Kasumi-1 (cell line): ENCODE measurements around the gene TM4SF1.

Source experiments
- DNase-seq, 2 experiments: peaks; one replicate each; lab custom pipeline; 2025; lab: John Stamatoyannopoulos, UW

TM4SF1 gene

GRCh38 chr3:149375501-149376196 lies 1.8 kb downstream of the TM4SF1 start:
- no peak for DNase-seq

GRCh38 chr3:149374793-149375500 lies 2.5 kb downstream of the TM4SF1 start:
- no peak for DNase-seq

- no peak for DNase-seq
These were observed 3.1 kb downstream of the TM4SF1 start for GRCh38 chr3:149374391-149374790.

- peak in 1 of 2 experiments; percentile 15 for DNase-seq
These were observed 4.0 kb downstream of the TM4SF1 start for GRCh38 chr3:149373235-149374125.

- no peak for DNase-seq
These were observed 5.7 kb downstream of the TM4SF1 start for GRCh38 chr3:149371723-149372114.

- DNase-seq, result peak; percentile 47 to 61
These were observed 6.3 kb downstream of the TM4SF1 start for GRCh38 chr3:149371001-149371722.

GRCh38 chr3:149369991-149370866 lies 7.2 kb downstream of the TM4SF1 start:
- no peak for DNase-seq

- DNase-seq, result no peak
These were observed 8.6 kb downstream of the TM4SF1 start for GRCh38 chr3:149368674-149369497.

GRCh38 chr3:149368201-149368673 lies 9.2 kb downstream of the TM4SF1 start:
- no peak for DNase-seq

GRCh38 chr3:149366941-149367840 lies 10.3 kb downstream of the TM4SF1 start:
- no peak for DNase-seq

- no peak for DNase-seq
These were observed 11.4 kb downstream of the TM4SF1 start for GRCh38 chr3:149366031-149366430.

- no peak for DNase-seq
These were observed 12.8 kb downstream of the TM4SF1 start for GRCh38 chr3:149364624-149365023.

GRCh38 chr3:149363053-149363452 lies 14.4 kb downstream of the TM4SF1 start:
- no peak for DNase-seq

- DNase-seq, result no peak
These were observed 15.1 kb downstream of the TM4SF1 start for GRCh38 chr3:149362366-149362765.

- no peak for DNase-seq
These were observed 20.8 kb downstream of the TM4SF1 start for GRCh38 chr3:149356630-149357029.

- DNase-seq, result no peak
These were observed 21.3 kb downstream of the TM4SF1 start for GRCh38 chr3:149356044-149356592.

GRCh38 chr3:149353581-149354184 lies 23.8 kb downstream of the TM4SF1 start:
- no peak for DNase-seq

- DNase-seq, result peak; percentile 71 to 79
These were observed 24.9 kb downstream of the TM4SF1 start for GRCh38 chr3:149352556-149352955.
